HPDE6-E6E7 (cell line): Measurements from ENCODE around the gene CAPN3.
"Not testable (repeated sequence)": the region's sequence is repeated elsewhere in the genome, so short reads cannot be mapped to it uniquely, and the experiment has no call there.

Experiments used
- DNase-seq: peaks from one replicate; pipeline ENCODE4 v3.0.0; 2011; ENCODE audit warnings: missing footprints; ENCODE audit errors: extremely low spot score

CAPN3 gene

DNA sequence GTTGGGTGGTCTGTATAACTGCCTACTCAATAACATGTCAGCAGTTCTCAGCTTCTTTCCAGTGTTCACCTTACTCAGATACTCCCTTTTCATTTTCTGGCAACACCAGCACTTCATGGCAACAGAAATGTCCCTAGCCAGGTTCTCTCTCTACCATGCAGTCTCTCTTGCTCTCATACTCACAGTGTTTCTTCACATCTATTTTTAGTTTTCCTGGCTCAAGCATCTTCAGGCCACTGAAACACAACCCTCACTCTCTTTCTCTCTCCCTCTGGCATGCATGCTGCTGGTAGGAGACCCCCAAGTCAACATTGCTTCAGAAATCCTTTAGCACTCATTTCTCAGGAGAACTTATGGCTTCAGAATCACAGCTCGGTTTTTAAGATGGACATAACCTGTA is at the start of gene CAPN3:
Gene CAPN3 (plus strand): TSS at position 253 of the 400 bp plus-strand sequence. CDS start 305 bp downstream, outside the sequence.
- DNase-seq: no peak

DNA sequence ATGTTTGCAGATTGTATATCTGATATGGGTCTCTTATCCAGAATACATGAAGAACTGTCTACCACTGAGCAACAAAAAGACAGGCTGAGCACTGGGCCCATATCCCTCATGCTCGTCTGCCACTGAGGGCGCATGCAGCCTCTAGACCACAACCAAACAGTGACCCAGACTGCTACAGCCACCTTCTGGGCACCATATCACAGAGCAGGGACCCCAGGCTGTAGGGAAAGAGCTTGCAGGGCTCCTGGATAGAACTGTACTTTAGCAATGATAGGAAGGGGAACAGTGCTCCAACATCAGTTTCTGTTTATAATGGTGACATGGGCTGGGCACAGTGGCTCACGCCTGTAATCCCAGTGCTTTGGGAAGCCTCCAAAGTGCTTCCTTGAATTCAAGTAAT is 45.8 kb upstream of the CAPN3 start:
- no peak for DNase-seq

DNA sequence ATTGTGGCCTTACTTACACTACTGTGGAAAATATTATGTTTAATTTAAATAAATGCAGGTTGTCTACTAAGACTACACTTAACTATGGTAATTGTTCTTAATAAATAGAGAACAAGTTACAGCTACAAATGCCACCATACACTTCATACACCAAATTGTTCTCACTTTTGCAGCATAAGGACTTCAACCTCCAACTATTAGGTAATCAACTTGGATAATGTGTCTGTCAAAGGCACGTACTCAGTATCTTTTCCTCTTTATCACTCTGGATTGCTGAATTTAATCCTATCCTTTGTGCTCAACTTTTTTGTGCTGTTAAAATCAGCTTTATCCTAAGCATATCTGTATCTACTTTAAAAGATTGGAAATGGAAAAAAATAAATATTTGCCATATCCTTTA is 44.5 kb upstream of the CAPN3 start:
- DNase-seq: no peak

DNA sequence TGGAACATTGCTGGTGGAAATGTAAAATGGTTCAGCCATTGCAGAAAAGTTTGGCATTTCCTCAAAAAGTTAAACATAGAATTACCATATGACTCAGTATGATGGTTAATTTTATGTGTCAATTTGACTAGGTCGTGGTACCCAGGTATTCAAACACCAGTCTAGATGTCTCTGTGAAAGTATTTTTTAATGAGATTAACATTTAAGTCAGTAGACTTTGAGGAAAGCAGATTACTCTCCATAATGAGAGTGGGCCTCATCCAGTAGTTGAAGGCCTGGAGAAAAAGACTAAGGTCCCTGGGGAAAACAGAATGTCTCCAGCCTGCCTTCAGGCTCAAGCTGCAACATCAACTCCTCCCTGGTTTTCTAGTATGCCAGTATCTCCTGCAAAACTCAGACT is 43.8 kb upstream of the CAPN3 start:
- DNase-seq: no peak

DNA sequence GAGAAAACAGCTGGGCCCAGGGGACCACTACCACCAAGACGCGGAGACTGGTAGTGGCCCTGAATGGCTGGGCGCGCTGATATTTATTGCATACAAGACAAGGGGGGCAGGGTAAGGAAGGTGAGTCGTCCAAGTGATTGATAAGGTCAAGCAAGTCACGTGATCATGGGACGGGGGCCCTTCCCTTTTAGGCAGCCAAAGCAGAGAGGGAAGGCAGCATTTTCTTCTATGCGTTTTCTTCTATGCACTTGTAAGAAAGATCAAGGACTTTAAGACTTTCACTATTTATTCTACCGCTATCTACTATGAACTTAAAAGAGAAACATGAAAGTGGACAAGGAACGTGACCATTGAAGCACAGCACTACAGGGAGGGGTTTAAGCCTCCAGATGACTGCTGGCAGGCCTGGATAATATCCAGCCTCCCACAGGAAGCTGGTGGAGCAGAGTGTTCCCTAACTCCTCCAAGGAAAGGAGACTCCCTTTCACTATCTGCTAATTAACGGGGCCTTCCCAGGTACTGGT is 43.0 kb upstream of the CAPN3 start:
- not testable (repeated sequence) for DNase-seq

DNA sequence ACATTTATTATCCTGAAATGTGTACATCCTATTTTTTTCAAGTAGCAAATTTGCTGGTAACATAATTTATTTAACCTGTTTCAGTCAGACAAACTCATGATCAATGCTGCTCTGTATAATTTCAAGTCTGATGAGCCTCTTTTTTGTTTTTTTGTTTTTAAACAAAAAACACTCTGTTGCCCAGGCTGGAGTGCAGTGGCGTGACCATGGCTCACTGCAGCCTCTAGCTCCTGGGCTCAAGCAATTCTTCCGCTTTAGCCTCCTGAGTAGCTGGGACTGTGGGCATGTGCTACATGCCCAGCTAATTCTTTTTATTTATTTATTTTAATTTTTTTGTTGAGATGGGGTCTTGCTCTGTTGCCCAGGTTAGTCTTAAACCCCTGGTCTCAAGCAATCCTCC is 40.1 kb upstream of the CAPN3 start:
- DNase-seq: no peak

DNA sequence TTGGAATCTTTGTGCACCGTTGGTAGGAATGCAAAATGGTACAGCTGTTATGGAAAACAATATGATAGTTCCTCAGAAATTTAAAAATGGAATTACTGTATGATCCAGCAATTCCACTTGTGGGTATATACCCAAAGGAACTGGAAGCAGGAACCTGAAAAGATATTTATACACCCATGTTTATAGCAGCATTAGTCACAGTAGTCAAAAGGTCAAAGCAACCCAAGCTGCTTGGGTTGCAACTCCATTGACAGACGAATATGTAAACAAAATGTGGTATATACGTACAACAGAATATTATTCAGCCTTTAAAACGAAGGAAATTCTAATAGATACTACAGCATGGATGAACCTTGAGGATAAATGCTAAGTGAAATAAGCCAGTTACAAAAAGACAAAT is 35.0 kb upstream of the CAPN3 start:
- no peak for DNase-seq

DNA sequence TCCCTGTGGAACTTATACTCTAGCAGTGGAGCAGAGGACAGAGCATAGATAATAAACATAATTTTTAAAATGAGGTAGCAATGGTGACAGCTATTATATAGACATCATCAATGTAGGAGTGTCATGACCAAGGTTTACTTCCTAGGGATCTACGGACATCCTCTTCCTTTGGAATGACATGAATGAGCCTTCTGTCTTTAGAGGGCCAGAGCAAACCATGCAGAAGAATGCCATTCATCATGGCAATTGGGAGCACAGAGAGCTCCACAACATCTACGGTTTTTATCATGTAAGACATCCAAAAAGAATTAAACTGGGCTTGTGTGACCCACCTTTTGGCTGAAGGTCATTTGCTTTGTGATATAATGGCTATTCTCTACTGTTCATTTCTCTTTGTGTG is 30.1 kb upstream of the CAPN3 start:
- no peak for DNase-seq

DNA sequence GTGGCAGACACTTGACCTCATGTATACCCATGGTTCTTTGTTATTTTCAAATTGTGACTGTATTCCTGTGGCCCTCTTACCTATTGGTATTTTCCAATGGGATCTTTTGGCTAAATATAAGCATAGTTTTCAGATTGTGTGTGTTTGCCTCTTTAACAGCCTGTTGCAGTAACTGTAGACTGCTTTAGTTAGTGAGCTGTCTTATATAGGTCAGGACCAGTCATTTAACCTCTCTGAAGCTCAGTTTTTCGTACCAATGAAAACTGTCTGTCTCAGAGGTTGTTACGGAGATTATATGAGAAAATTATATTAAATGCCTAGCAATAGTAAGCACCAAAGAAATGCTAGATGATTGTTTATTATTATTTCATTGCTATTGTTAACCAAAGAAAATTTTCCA is 29.3 kb upstream of the CAPN3 start:
- no peak for DNase-seq

DNA sequence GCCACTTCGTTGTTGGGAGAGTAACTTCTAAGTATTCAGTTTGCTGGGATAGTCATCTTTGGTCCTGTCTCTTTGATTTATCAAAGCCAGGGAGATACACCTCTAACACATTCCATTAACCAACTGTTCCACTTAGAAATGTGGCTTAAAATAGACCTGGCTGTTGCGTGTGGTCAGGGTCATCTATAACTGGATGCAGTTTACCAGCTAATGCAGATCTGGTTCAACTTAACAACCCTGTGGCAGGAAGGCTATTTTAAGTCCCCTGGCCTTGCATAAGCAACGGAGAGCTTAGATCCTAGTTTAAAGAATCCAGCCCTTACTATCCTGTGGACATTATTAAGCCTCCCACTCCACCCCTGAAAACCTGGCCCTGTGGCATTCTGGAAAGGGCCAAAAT is 28.1 kb upstream of the CAPN3 start:
- DNase-seq: no peak

DNA sequence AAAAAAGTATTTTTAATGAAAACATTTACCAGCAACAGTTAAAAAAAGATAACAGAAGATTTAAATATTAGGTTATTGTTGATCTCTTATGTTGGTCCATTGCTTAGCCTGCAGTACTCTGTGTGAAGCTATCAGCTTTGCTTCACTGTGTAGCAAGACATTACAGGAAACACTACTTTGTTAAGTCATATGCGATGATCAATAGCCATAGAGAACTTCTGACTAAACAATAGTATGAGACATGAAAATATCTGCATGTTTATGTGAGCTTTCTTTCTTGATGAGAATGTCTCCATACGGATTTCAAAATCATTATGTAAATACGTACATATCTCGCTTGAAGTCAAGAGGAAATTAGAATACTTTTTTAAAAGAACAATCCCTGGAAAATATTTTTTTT is 27.0 kb upstream of the CAPN3 start:
- DNase-seq: no peak

DNA sequence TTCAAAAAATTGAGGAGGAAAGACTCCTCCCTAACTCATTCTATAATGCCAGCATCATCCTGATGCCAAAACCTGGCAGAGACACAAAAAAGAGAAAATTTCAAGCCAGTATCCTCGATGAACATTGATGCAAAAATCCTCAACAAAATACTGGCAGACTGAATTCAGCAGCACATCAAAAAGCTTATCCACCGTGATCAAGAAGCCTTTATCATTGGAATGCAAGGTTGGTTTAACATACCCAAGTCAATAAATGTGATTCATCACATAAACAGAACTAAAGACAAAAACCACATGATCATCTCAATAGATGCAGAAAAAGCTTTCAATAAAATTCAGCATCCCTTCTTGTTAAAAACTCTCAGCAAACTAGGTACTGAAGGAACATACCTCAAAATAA is 24.2 kb upstream of the CAPN3 start:
- DNase-seq: no peak

DNA sequence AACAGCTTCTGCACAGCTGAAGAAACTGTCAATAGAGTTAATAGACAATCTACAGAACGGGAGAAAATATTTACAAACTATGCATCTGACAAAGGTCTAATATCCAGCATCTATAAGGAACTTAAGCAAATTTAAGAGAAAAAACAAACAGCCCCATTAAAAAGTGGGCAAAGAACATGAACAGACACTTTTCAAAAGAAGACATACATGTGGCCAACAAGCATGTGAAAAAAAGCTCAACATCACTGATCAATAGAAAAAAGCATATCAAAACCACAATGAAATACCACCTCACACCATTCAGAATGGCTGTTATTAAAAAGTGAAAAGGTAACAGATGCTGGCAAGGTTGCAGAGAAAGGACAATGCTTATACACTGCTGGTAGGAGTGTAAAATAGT is 22.7 kb upstream of the CAPN3 start:
- not testable (repeated sequence) for DNase-seq

DNA sequence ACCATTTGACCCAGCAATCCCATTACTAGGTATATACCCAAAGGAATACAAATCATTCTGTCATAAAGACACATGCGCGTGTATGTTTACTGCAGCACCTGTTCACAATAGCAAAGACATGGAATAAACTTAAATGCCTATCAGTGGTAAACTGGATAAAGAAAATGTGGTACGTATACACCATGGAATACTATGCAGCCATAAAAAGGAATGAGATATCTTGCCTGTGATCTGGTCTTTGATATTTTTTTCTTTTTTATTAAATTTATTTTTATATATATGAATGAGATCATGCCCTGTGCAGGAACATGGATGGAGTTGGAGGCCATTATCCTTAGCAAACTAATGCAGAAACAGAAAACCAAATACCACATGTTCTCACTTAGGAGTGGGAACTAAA is 22.2 kb upstream of the CAPN3 start:
- DNase-seq: not testable (repeated sequence)

DNA sequence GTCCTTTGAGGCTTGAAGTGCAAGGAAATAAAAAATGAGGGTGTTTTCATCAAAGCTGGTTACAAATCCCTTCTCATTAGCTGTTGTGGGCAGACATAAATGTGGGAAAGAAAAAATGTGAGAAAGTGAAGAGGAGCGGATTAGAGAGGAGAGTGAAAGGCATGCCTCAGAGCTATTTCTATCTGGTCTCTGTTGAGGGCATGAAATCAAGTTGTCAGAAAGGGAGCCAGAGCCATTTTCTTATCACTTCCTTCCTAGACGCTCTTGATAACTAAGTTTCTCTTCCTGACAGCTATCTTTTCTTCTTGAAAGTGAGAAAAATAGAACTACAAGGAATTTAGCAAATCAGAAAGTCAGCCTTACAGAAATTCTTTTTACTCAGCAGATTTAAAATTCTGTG is 20.8 kb upstream of the CAPN3 start:
- DNase-seq: no peak

DNA sequence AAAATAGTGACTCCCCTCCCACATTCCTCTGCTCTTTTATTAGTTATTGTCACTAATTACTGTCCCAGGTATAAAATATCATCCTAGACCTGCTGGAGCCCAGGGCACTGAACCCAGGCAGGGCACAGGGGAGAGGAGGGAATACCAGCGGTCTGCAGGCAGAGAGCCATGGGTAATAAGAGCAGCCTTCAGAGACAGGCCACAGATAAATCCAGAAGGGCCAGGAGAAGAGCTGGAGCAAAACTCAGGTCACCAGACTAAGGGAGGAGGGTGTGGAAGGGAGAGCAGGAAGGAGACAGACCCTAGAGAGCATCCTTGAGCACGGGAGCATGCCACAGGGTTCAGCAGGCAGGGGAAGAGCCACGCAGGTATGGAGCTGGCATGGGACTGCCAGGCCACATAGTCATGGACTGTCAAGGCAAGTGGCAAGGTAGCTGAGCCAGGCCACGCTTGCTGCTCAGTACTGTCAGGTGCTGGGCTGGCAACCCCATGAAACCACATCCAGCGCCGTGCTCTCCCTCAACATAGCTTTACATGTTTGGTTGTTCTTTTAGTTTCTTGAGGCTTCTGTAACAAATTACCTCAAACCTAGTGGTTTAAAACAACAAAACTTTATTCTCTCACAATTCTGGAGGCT is 15.6 kb upstream of the CAPN3 start:
- no peak for DNase-seq

DNA sequence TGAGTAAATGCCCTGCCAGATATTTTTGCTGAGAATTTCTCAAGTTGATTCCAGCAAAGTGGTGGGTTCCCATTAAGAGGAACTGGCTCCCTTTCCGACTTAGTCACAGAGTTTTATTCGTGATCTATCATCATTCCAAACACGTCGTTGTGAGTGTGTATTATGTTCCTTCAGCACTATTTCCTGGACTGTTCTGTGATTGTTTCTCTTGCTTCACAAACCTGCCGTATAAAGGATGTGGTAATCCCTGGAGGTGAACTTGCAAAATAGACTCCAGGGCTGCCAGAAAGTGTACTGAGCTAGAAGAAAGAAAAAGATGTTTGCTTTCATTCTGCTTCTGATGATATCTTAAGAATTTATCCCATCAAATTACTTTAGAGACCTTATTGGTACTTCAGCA is 14.5 kb upstream of the CAPN3 start:
- DNase-seq: no peak

DNA sequence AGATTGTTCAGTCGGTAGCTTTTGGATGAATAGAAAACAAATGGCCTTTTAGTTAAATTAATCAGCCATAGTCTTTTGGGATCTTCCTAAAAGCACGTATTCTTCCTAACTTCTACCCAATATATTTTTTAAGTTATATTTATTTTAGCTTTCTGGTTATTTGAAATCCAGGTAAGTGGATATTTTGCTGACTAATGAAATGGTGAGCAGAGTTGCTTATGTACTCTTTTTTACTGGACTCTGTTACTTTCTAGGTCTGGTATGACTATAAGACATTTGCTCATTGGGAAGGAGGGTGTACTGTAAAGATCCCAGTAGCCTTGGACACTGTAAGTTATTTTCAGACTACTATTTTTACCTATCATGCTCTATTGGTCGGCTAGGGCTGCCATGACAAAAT is 13.8 kb upstream of the CAPN3 start:
- no peak for DNase-seq

DNA sequence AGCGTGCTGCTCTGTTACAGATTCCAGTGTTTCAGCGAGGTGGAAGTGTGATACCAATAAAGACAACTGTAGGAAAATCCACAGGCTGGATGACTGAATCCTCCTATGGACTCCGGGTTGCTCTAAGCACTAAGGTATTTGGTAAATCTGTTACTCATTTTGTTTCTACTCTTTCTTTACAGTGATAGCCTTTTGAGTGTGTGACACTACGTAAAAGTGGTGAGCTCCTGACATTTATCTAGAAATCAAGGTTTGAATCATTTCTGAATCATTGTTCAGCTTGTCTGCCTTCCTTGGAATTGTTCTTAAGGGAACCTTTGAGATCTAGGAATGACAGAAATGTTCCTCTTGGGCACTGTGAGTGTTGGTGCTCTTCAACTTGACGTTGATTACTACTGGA is 11.2 kb upstream of the CAPN3 start:
- no peak for DNase-seq

DNA sequence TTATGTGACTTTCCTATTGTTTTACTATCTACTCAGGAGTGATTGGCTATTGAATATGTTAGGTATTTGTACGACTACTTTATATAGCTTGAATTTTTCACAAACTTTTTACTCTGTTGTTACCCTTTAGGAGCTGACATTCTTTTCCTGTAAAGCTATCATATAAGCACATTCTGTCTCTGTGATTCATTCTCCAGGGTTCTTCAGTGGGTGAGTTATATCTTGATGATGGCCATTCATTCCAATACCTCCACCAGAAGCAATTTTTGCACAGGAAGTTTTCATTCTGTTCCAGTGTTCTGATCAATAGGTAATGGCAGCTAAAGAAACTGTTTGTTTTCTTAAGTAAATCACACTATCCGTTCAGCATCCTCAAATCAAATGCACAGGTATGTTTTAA is 10.1 kb upstream of the CAPN3 start:
- no peak for DNase-seq

DNA sequence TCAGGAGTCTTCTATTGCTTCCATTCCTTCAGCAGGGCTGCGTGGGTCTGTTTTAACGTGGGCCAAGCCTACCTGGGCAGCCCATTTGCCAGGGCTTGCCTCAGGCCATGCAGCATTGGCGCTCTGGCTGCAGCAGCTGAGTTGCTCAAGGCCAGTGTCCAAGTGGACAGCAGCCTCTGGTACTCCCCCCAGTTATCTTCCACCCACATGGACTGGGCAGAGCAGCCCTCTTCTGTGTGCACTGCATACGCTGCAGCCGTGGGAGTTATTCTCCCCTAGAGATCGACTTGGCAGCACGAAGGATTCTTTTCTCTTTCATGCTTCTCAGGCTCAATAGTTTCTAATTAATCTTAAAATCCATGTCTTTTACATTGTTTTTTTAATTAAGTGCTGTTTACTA is 6.9 kb upstream of the CAPN3 start:
- DNase-seq: no peak

DNA sequence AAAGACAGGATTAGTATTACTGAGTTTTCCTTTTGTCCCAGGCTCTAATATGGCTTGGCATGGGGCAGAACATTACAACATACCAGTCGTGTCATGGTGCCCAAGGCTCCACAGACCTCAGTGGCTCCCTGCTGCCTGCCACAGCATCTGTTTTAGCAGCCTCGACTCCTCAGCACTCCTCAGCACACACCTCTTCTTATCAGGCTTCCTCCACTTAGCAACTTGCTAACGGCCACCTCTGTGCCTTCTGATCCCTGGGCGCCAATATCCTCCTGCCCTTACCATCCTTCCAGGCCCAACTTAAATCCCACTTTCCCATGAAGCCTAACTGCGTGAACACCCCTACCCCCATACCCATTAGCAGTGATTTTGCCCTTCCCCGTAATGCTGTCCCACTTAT is 6.2 kb upstream of the CAPN3 start:
- no peak for DNase-seq

DNA sequence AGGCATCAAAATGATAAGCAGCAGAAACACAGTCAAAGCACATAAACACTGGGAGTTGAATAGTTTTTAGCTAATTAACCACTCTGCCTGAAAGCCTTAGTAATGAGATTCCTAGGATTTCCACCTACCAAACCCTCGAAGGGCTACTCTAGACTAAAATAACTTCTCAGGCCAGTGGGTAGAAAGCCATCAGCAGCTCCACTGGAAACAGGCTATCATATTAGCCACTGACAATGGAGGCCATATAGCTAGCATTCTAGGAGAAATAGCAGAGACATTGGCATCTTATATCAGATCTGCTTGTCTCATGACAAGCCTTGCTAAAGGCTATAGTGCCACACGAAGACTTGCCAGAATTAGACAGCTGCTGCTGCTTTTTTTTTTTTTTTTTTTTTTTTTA is 4.5 kb upstream of the CAPN3 start:
- no peak for DNase-seq

DNA sequence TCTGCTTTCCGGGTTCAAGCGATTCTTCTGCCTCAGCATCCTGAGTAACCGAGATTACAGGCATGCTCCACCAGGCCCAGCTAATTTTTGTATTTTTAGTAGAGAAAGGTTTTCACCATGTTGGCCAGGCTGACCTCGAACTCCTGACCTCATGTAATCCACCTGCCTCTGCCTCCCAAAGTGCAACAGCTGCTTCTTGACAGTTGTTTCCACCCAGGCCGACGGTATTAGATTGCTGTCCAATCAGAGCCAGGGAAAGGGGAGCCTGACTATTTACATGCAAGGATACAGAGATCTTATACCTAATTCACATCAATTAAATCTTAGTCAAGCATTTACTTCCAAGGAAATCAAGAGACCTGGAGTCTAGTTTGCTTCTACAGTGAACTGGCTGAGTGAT is 4.0 kb upstream of the CAPN3 start:
- DNase-seq: no peak
